GM19193 (cell line): ENCODE measurements around the gene FAM168A.

Experiments
- POLR2A ChIP-seq: IDR thresholded peaks from 4 replicates; pipeline ENCODE4 v1.6.1; 2011; ENCODE audit not compliant: insufficient read depth, insufficient read length; ENCODE audit errors: extremely low read depth

The FAM168A gene

DNA sequence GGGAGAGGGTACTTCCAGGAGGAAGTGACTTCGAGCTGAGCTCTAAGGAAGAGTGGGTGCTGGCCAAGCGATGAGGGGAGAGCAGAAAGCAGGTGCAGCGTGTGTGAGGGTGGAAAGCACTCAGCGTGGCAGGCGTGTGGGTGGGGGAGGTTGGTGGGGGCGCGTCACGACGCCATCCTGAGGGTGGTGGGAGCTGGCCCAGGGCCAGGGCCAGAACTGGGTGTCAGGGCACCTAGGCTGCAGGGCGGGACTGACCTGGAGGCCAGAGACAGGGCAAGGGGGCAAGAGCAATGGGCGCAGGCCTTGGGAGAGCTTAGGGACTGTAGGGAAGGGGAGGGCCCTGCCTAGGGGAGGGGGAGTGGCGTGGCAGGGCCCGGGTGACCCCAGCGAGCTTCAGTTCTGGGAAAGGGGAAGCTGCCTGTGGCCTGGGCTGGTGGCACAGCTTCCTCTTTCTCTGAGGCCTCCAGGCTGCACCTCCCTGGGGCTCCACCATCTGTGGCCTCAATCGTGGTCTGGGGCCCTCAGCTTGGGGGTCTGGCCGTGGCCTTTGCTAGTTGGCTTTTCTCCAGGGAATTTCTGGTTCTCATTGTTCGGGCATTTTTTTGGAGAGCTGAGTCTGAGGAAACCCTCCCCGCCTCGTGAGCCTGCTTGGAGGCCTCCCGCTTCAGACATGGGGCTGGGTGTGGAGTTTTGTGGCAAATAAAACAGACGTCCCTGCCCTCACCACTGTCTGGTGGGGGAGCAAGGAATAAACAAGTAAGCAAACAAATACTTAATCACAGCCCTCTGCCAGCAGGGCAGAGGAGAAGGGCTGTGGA lies 212.8 kb downstream of the FAM168A start:
- TF ChIP-seq POLR2A = peak; percentile 43

GRCh38 chr11:73384531-73384871 lies 213.4 kb downstream of the FAM168A start:
- no peak for TF ChIP-seq POLR2A

GRCh38 chr11:73384125-73384441 lies 213.8 kb downstream of the FAM168A start:
- no peak for TF ChIP-seq POLR2A

- TF ChIP-seq POLR2A = no peak
These were observed 214.4 kb downstream of the FAM168A start for GRCh38 chr11:73383249-73384124.

- no peak for TF ChIP-seq POLR2A
These were observed 215.2 kb downstream of the FAM168A start for GRCh38 chr11:73382747-73383146.

- TF ChIP-seq POLR2A = no peak
These were observed 215.7 kb downstream of the FAM168A start for GRCh38 chr11:73382183-73382582.

DNA sequence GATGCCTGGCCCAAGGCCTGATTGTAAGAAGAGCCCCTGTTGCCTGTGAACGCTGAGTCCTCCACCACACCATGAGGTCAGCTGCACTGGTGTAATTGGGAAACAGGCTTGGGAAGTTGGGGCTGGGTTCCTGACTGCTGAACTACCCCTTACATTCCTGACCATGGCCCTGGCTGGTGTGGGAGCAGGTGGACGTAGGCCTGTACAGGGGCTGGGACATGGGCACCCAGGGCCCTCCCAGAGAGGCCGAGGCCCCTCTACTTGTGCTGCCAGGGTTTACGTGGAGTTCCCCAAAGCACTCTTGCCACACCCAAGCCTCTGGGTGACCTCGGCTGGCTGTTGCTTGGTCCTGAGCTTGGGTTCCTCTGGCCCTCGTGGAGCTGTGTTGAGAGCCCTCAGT lies 216.3 kb downstream of the FAM168A start:
- no peak for TF ChIP-seq POLR2A

- no peak for TF ChIP-seq POLR2A
These were observed 217.0 kb downstream of the FAM168A start for GRCh38 chr11:73380897-73381410.

GRCh38 chr11:73380331-73380730 lies 217.6 kb downstream of the FAM168A start:
- no peak for TF ChIP-seq POLR2A

DNA sequence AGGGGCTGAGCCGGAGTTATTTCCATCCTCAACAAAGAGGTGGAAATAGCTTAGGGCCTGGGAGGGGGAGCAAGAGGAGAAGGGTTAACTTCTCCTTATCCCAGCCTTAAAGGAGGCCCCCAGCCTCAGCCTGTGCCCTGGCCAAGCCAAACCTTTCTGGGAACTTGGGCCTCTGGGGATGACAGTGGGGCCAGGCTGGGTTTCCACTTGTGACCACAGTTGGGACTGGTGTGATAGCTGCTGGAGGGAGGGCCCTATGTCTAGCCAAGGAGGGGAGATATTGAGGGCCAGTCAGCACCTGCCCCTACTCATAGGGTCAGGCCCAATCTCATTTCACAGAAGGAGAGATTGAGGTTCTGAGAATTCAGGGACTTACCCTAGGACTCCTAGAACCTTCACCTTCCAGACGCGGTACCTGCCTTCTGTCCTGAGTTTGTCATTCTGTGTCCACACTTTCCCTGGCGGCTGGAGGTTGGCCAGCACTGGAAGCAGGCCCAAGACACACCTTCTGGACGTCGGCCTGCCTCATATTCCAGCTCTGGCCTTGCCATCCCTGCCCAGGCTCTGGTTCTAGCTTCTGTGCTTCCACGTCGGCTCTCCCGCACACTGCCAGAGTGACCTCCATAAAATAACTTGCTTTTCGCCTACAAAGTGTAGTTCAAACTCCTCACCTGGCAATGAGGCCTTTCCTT lies 218.6 kb downstream of the FAM168A start:
- no peak for TF ChIP-seq POLR2A

DNA sequence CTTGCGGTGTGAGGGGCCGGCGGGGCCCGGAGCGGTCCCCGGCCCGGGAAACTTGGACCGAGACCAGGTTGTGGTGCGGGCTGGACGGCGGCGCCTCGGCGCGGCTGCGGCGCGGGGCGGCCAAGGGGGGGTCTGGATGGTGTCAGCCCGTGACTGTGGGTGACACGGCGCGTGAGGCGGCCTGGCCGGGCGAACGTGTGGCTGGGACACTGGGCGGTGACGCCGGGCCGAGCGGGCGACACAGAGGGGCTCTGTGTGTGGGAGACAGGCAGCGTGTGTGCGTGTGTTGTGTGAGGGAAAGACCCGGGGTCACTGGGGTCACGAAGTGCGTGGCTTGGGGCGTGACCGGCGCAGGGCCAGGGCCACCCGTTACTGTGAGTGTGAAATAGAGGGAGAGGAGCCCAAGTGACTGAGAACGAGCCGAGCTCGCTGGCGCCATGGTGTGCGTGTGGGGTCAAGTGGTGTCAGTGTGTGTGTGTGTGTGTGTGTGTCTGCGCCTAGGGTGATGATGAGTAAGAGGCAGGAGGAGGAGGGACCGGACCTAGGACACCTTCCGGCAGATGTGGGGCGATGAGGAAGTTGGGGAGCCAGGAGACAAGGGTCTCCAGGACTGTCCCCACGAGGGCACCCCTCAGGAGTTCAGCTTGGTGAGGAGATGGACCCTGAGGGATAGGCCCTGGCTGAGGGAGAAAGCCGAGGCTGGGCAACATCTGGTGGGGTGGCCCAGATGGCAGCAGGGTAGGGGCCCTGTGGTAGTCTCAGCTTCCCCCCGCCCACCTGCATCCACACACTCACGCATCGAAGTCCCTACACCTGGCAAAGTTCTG lies 220.9 kb downstream of the FAM168A start:
- TF ChIP-seq POLR2A = peak; percentile 67

DNA sequence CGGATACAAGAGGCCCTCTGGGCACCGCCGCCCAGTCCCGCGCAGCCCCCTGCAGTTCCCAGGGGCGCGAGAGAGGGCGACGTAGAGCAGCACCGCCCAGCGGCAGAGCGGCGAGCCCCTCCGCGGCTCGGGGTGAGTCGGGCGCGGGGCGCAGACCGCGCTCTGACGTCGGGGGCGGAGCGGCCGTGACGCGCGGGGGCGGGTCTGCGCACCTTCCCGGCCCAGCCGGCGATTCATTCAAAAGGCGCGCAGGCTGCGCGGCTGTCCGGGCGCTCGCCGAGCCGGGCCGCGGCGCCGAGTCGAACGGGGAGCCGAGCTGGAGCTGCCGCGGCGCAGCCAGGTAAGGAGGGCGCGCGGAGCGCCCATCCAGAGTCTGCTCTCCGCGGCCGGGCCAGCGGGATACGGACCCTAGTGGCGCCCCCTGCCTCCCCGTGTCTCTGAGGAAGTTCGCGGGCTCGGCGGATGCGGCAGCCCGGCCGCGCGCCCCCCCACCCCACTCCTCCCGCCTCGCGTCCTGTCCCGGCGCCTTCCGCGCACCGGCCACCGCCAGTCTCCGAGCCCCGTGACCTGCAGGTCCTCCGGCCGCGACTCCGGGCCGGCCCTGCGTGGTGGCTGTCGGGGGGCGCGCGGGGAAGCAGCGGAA lies 221.6 kb downstream of the FAM168A start, which contains the start of gene RELT:
Gene RELT, plus strand, starts transcription at position 240 of the 643 bp plus-strand sequence. CDS start 12,738 bp downstream, outside the sequence.
- peak; percentile 99 for TF ChIP-seq POLR2A

GRCh38 chr11:73375830-73376159 lies 222.1 kb downstream of the FAM168A start:
- no peak for TF ChIP-seq POLR2A

- TF ChIP-seq POLR2A = no peak
These were observed 223.8 kb downstream of the FAM168A start for GRCh38 chr11:73374151-73374550.

GRCh38 chr11:73372375-73372993 lies 225.4 kb downstream of the FAM168A start:
- TF ChIP-seq POLR2A = no peak
